DMS153 treated with DMSO at 0.1 percent for 48 hours (cell line): ENCODE results near the gene MRPS7.

Source experiments
- DNase-seq: peaks from one replicate; lab custom pipeline; 2025; ENCODE audit not compliant: unreplicated experiment; lab: John Stamatoyannopoulos, UW

Gene MRPS7

GRCh38 chr17:75261336-75262111 is at the start of gene MRPS7, which contains the start of gene GGA3:
Gene MRPS7, plus strand, starts transcription at chr17:75261879. Its CDS starts 22 bp downstream, at chr17:75261901.
Gene GGA3, minus strand, starts transcription at chr17:75261606. Its CDS starts 19 bp downstream, at chr17:75261587.
- peak; percentile 78 for DNase-seq

GRCh38 chr17:75218131-75218530 is 43.5 kb upstream of the MRPS7 start:
- no peak for DNase-seq

GRCh38 chr17:75219815-75220214 is 41.9 kb upstream of the MRPS7 start:
- no peak for DNase-seq

- DNase-seq, result no peak
These were observed 36.7 kb upstream of the MRPS7 start for GRCh38 chr17:75225016-75225415.

GRCh38 chr17:75227729-75228128 is 34.0 kb upstream of the MRPS7 start:
- no peak for DNase-seq

GRCh38 chr17:75228305-75228704 is 33.4 kb upstream of the MRPS7 start:
- DNase-seq, result no peak

GRCh38 chr17:75228847-75229246 is 32.8 kb upstream of the MRPS7 start:
- no peak for DNase-seq

- DNase-seq, result no peak
These were observed 30.6 kb upstream of the MRPS7 start for GRCh38 chr17:75231071-75231470.

- no peak for DNase-seq
These were observed 29.8 kb upstream of the MRPS7 start for GRCh38 chr17:75231741-75232464.

- no peak for DNase-seq
These were observed 28.9 kb upstream of the MRPS7 start for GRCh38 chr17:75232786-75233185.

GRCh38 chr17:75237100-75238014 is 24.3 kb upstream of the MRPS7 start:
- no peak for DNase-seq

- DNase-seq, result no peak
These were observed 23.6 kb upstream of the MRPS7 start for GRCh38 chr17:75238020-75238580.

GRCh38 chr17:75238684-75239191 is 22.9 kb upstream of the MRPS7 start:
- DNase-seq, result peak; percentile 49

- DNase-seq, result no peak
These were observed 22.5 kb upstream of the MRPS7 start for GRCh38 chr17:75239214-75239613.

- DNase-seq, result no peak
These were observed 21.8 kb upstream of the MRPS7 start for GRCh38 chr17:75239778-75240393.

- no peak for DNase-seq
These were observed 21.1 kb upstream of the MRPS7 start for GRCh38 chr17:75240394-75241142.

GRCh38 chr17:75241143-75241430 is 20.6 kb upstream of the MRPS7 start:
- DNase-seq, result no peak

- no peak for DNase-seq
These were observed 20.2 kb upstream of the MRPS7 start for GRCh38 chr17:75241502-75241901.

GRCh38 chr17:75241996-75242460 is 19.7 kb upstream of the MRPS7 start:
- no peak for DNase-seq
